ENCODE data around the gene DLGAP4.
A peak's percentile ranks its signal among the peaks of the same experiment; 100 is the strongest.

Gene DLGAP4

GRCh38 chr20:36418711-36419110 lies 112.6 kb downstream of the DLGAP4 start:
- no peak for DNase-seq

GRCh38 chr20:36421641-36422040 lies 115.5 kb downstream of the DLGAP4 start:
- no peak for DNase-seq

- no peak for DNase-seq
Observed at GRCh38 chr20:36424314-36424713, 118.2 kb downstream of the DLGAP4 start.

GRCh38 chr20:36425166-36425565 lies 119.0 kb downstream of the DLGAP4 start:
- no peak for DNase-seq

GRCh38 chr20:36431604-36432003 lies 125.5 kb downstream of the DLGAP4 start:
- DNase-seq: no peak

- no peak for DNase-seq
Observed at GRCh38 chr20:36432096-36432495, 126.0 kb downstream of the DLGAP4 start.

- DNase-seq: peak in 1 of 2 experiments; percentile 21
Observed at GRCh38 chr20:36434383-36434782, 128.2 kb downstream of the DLGAP4 start.

GRCh38 chr20:36435124-36435523 lies 129.0 kb downstream of the DLGAP4 start:
- DNase-seq: no peak

GRCh38 chr20:36435592-36436541 lies 129.7 kb downstream of the DLGAP4 start:
- DNase-seq: peak; percentile 92 to 99

- DNase-seq: peak; percentile 37 to 80
Observed at GRCh38 chr20:36439040-36439730, 133.0 kb downstream of the DLGAP4 start.

GRCh38 chr20:36439731-36440072 lies 133.6 kb downstream of the DLGAP4 start:
- no peak for DNase-seq

GRCh38 chr20:36440370-36441026 lies 134.4 kb downstream of the DLGAP4 start:
- DNase-seq: peak in 1 of 2 experiments; percentile 12

GRCh38 chr20:36441027-36441414 lies 134.9 kb downstream of the DLGAP4 start:
- DNase-seq: no peak

- no peak for DNase-seq
Observed at GRCh38 chr20:36441416-36441815, 135.3 kb downstream of the DLGAP4 start.

- no peak for DNase-seq
Observed at GRCh38 chr20:36445847-36446246, 139.7 kb downstream of the DLGAP4 start.

GRCh38 chr20:36446557-36446956 lies 140.4 kb downstream of the DLGAP4 start:
- DNase-seq: no peak

GRCh38 chr20:36447101-36447500 lies 141.0 kb downstream of the DLGAP4 start:
- peak; percentile 19 to 63 for DNase-seq

- no peak for DNase-seq
Observed at GRCh38 chr20:36449663-36450062, 143.5 kb downstream of the DLGAP4 start.

GRCh38 chr20:36454332-36454697 lies 148.2 kb downstream of the DLGAP4 start:
- no peak for DNase-seq

GRCh38 chr20:36454698-36455427 lies 148.7 kb downstream of the DLGAP4 start:
- no peak for DNase-seq

- peak; percentile 40 to 57 for DNase-seq
Observed at GRCh38 chr20:36455972-36456625, 150.0 kb downstream of the DLGAP4 start.
